ENCODE data around the gene SLC25A47. TPM values are rescaled to one million over a fixed set of nuclear protein-coding genes. Genes with fewer than 3 reads are reported as not detected.
"Not testable (repeated sequence)": the region's sequence is repeated elsewhere in the genome, so short reads cannot be mapped to it uniquely, and the experiment has no call there.

Gene SLC25A47
- total RNA-seq, 1 donor from 2014 or later: not detected

- Histone ChIP-seq H3K27ac (no peak overlapping the region), H3K4me3 (no peak overlapping the region), H3K9me3 (no peaks in the 10 kb centered on the region), H3K27me3 (no peaks in the 10 kb centered on the region), H3K4me1 (peaks cover 3 to 6% of the 10 kb centered on the region in 2 donors), H3K36me3 (peaks cover 25 to 37% of the 10 kb centered on the region in 2 donors)
- TF ChIP-seq CTCF (IDR thresholded peaks at IDR 0.05): no peak
- intact Hi-C loops (cut with DNase I): no loop called here
- peak in 1 of 2 donors; percentile 38 for DNase-seq (ENCODE audit: low spot score in 2 of 2)
Measured at GRCh38 chr14:100336618-100337530, 13.7 kb downstream of the SLC25A47 start.

- Histone ChIP-seq H3K4me1 (peaks cover 3 to 8% of the 10 kb centered on the region in 2 donors), H3K4me3 (no peak overlapping the region), H3K9me3 (no peaks in the 10 kb centered on the region), H3K27me3 (no peaks in the 10 kb centered on the region), H3K27ac (peak overlapping the region; percentile 61 to 69), H3K36me3 (peaks cover 26 to 35% of the 10 kb centered on the region in 2 donors)
- intact Hi-C loops (cut with DNase I): no loop called here
- no peak for DNase-seq (ENCODE audit: low spot score in 2 of 2)
- TF ChIP-seq CTCF (IDR thresholded peaks at IDR 0.05): no peak
Measured at GRCh38 chr14:100339766-100340422, 16.8 kb downstream of the SLC25A47 start.

- Histone ChIP-seq H3K4me3 (no peak overlapping the region), H3K36me3 (peaks cover 26 to 34% of the 10 kb centered on the region in 2 donors), H3K4me1 (peaks cover 3 to 8% of the 10 kb centered on the region in 2 donors), H3K27ac (peak overlapping the region; percentile 61 to 69), H3K9me3 (no peaks in the 10 kb centered on the region), H3K27me3 (no peaks in the 10 kb centered on the region)
- intact Hi-C loops (cut with DNase I): no loop called here
- DNase-seq (ENCODE audit: low spot score in 2 of 2): no peak
- no peak for TF ChIP-seq CTCF (IDR thresholded peaks at IDR 0.05)
Measured at GRCh38 chr14:100340423-100340813, 17.3 kb downstream of the SLC25A47 start.

GRCh38 chr14:100341301-100342031 is 18.3 kb downstream of the SLC25A47 start:
- intact Hi-C loops (cut with DNase I): no loop called here
- Histone ChIP-seq H3K4me3 (no peak overlapping the region), H3K27ac (peak overlapping the region; percentile 61 to 69), H3K27me3 (no peaks in the 10 kb centered on the region), H3K36me3 (peaks cover 30 to 38% of the 10 kb centered on the region in 2 donors), H3K4me1 (peaks cover 3 to 8% of the 10 kb centered on the region in 2 donors), H3K9me3 (no peaks in the 10 kb centered on the region)
- DNase-seq (ENCODE audit: low spot score in 2 of 2): peak; percentile 68 to 81
- TF ChIP-seq CTCF (IDR thresholded peaks at IDR 0.05): no peak

- Histone ChIP-seq H3K9me3 (no peaks in the 10 kb centered on the region), H3K27ac (peak overlapping the region; percentile 61 to 69), H3K4me1 (peaks cover 3 to 8% of the 10 kb centered on the region in 2 donors), H3K36me3 (peaks cover 27 to 39% of the 10 kb centered on the region in 2 donors), H3K27me3 (no peaks in the 10 kb centered on the region), H3K4me3 (no peak overlapping the region)
- intact Hi-C loops (cut with DNase I): no loop called here
- no peak for DNase-seq (ENCODE audit: low spot score in 2 of 2)
- no peak for TF ChIP-seq CTCF (IDR thresholded peaks at IDR 0.05)
Measured at GRCh38 chr14:100342195-100342594, 19.1 kb downstream of the SLC25A47 start.

GRCh38 chr14:100342826-100343225 is 19.7 kb downstream of the SLC25A47 start:
- DNase-seq (ENCODE audit: low spot score in 2 of 2); H3K27ac ChIP-seq; H3K4me1 ChIP-seq; H3K4me3 ChIP-seq; H3K27me3 ChIP-seq; intact Hi-C loops (cut with DNase I); H3K9me3 ChIP-seq: not testable (repeated sequence)
- H3K36me3 ChIP-seq: peaks cover 23 to 41% of the 10 kb centered on the region in 2 donors

GRCh38 chr14:100344657-100345056 is 21.5 kb downstream of the SLC25A47 start:
- H3K4me1 ChIP-seq; DNase-seq (ENCODE audit: low spot score in 2 of 2); H3K9me3 ChIP-seq; H3K4me3 ChIP-seq; H3K27me3 ChIP-seq; intact Hi-C loops (cut with DNase I); H3K27ac ChIP-seq: not testable (repeated sequence)
- H3K36me3 ChIP-seq: peaks cover 19 to 52% of the 10 kb centered on the region in 2 donors

All from ascending aorta (tissue), 2 donors.